ENCODE data around the gene NSUN4.

DNA sequence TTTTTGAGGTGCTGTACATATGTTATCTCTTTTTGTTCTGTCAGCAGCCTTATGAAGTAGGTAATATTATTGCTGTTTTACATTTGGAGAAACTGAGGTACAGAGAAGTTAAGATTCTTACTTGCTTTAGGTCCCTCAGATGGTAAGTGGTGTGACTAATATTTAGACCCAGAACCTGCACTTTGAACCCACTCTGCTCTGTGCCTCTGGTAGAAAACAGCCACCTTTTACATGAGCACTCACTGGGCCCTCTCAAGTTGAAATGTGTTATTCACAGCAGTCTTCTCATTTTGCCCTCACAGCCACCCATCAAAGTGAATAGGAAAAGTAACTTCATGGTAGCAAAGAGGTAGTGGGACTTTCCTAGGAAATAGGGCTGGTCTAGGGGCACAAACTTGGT lies 4.7 kb downstream of the NSUN4 start:
- no peak for TF ChIP-seq POLR2A (IDR thresholded peaks at IDR 0.05; ENCODE audit: low read depth, low read length)
- no peak for TF ChIP-seq POLR2AphosphoS5 (IDR thresholded peaks at IDR 0.05; ENCODE audit: low read depth, low read length)
- no peak for TF ChIP-seq TAF1 (IDR thresholded peaks at IDR 0.05; ENCODE audit: low read depth, low read length)
- no peak for TF ChIP-seq PAX5 (IDR thresholded peaks at IDR 0.05; ENCODE audit: insufficient read depth, low read length, severe bottlenecking)

All from GM12891 (cell line).